A549 (cell line): ENCODE results near the gene FAM110C. TPM values are rescaled to one million over a fixed set of nuclear protein-coding genes. Genes with fewer than 3 reads are reported as not detected.

ENCODE experiments used
- ATAC-seq, 2 experiments: fragments of 200-7000 bp in 1 of 2; fragments of >200 bp in 1 of 2; cut with Nextera tagmentation in 1 of 2; cut with Tn5 transposase in 1 of 2; 3 replicates each; pipeline versions ENCODE4 v1.8.0 to v1.9.1; 2018 to 2020; ENCODE audit warnings: mild to moderate bottlenecking in 1 of 2, moderate library complexity in 1 of 2
- CTCF ChIA-PET: fragments of 300-600 bp; sonication (Branson Sonifier 250); formaldehyde crosslinking; extraction: SDS; loops from one replicate; lab custom pipeline; 2021; ENCODE audit warnings: antibody characterized with exemption, inconsistent platforms; lab: Yijun Ruan, JAX
- POLR2A ChIA-PET: fragments of 350-600 bp; formaldehyde crosslinking; extraction: SDS; loops from one replicate; lab custom pipeline; 2021; ENCODE audit warnings: antibody characterized with exemption, inconsistent platforms; lab: Yijun Ruan, JAX
- DNase-seq, 2 experiments: peaks; one replicate each; pipeline versions ENCODE4 v3.0.0 to v3.0.0-alpha.2; 2011 to 2016; ENCODE audit warnings: low read depth in 1 of 2, low spot score in 1 of 2
- FAIRE-seq: peaks from 2 replicates; lab custom pipeline; 2011; peaks lifted over from hg19 to GRCh38; lab: Jason Lieb, UNC
- H3K27ac ChIP-seq, 2 experiments: fragments of >200 bp; sonication (Bioruptor Twin); formaldehyde crosslinking; 3 replicates each; pipeline ENCODE4 v1.5.1; 2016 to 2017
- H3K4me1 ChIP-seq: fragments of >200 bp; sonication (Bioruptor Twin); formaldehyde crosslinking; 3 replicates; pipeline ENCODE4 v1.6.1; 2016
- H3K4me2 ChIP-seq: fragments of >200 bp; sonication (Bioruptor Twin); formaldehyde crosslinking; 3 replicates; pipeline ENCODE4 v1.6.1; 2016
- H3K4me3 ChIP-seq: fragments of >200 bp; sonication (Bioruptor Twin); formaldehyde crosslinking; 3 replicates; pipeline ENCODE4 v1.5.1; 2016
- H3K9me3 ChIP-seq: fragments of >200 bp; sonication (Bioruptor Twin); formaldehyde crosslinking; 3 replicates; pipeline ENCODE4 v1.6.1; 2016
- BHLHE40 ChIP-seq: IDR thresholded peaks from 2 replicates; pipeline ENCODE4 v1.6.1; 2012; ENCODE audit warnings: low read depth, low read length, inconsistent platforms
- CBX2 ChIP-seq: fragments of 200-600 bp; sonication (generic); IDR thresholded peaks from 2 replicates; pipeline ENCODE4 v1.6.1; 2016; ENCODE audit warnings: low read depth, mild to moderate bottlenecking, borderline replicate concordance
- CBX8 ChIP-seq: fragments of 200-600 bp; sonication (generic); IDR thresholded peaks from 2 replicates; pipeline ENCODE4 v1.6.1; 2016
- CEBPB ChIP-seq, 2 experiments: fragments of >200 bp in 1 of 2; sonication (Bioruptor Twin) in 1 of 2; formaldehyde crosslinking in 1 of 2; IDR thresholded peaks; 2 replicates each; pipeline ENCODE4 v1.6.1; 2012 to 2016
- CHD4 ChIP-seq: fragments of 200-600 bp; sonication (generic); IDR thresholded peaks from 2 replicates; pipeline ENCODE4 v1.6.1; 2016; ENCODE audit warnings: antibody characterized with exemption, mild to moderate bottlenecking, borderline replicate concordance
- EHMT2 ChIP-seq: fragments of 200-600 bp; sonication (generic); IDR thresholded peaks from 2 replicates; pipeline ENCODE4 v1.6.1; 2016; ENCODE audit warnings: antibody characterized with exemption, low read depth, mild to moderate bottlenecking, moderate library complexity
- EP300 ChIP-seq, 2 experiments: fragments of >200 bp; sonication (Bioruptor Twin); formaldehyde crosslinking; IDR thresholded peaks; 2 replicates in 1 of 2; 3 replicates in 1 of 2; pipeline ENCODE4 v1.6.1; 2016 to 2017
- FOSB ChIP-seq: fragments of 250-450 bp; sonication (Bioruptor Pico); IDR thresholded peaks from 2 replicates; pipeline ENCODE4 v1.5.0; 2020; ENCODE audit warnings: mild to moderate bottlenecking, moderate library complexity
- FOXS1 ChIP-seq: fragments of 250-450 bp; sonication (Bioruptor Pico); IDR thresholded peaks from 2 replicates; pipeline ENCODE4 v1.5.0; 2020; ENCODE audit warnings: mild to moderate bottlenecking, moderate library complexity
- KDM1A ChIP-seq: fragments of 200-600 bp; sonication (generic); IDR thresholded peaks from 2 replicates; pipeline ENCODE4 v1.6.1; 2016; ENCODE audit warnings: low read depth, mild to moderate bottlenecking
- MAZ ChIP-seq: fragments of 150-350 bp; IDR thresholded peaks from 2 replicates; pipeline ENCODE4 v1.6.1; 2014; ENCODE audit warnings: antibody characterized with exemption, low read depth, low read length, borderline replicate concordance
- PHF8 ChIP-seq: fragments of 200-600 bp; sonication (generic); IDR thresholded peaks from 2 replicates; pipeline ENCODE4 v1.6.1; 2016; ENCODE audit warnings: low read depth, mild to moderate bottlenecking, antibody characterized with exemption, moderate library complexity, borderline replicate concordance
- RAD21 ChIP-seq, 2 experiments: fragments of >200 bp in 1 of 2; sonication (Bioruptor Twin) in 1 of 2; formaldehyde crosslinking in 1 of 2; IDR thresholded peaks in 1 of 2; conservative IDR thresholded peaks in 1 of 2; 2 replicates in 1 of 2; 3 replicates in 1 of 2; pipeline ENCODE4 v1.6.1; 2012 to 2018; ENCODE audit warnings: inconsistent platforms in 1 of 2
- SMC3 ChIP-seq: fragments of >200 bp; sonication (Bioruptor Twin); formaldehyde crosslinking; IDR thresholded peaks from 3 replicates; pipeline ENCODE4 v1.6.1; 2018; ENCODE audit warnings: inconsistent platforms
- ZC3H11A ChIP-seq: fragments of 450-650 bp; IDR thresholded peaks from 2 replicates; pipeline ENCODE4 v1.6.1; 2014; ENCODE audit warnings: antibody characterized with exemption, mild to moderate bottlenecking
- ZFP36 ChIP-seq: fragments of 450-650 bp; IDR thresholded peaks from 2 replicates; pipeline ENCODE4 v1.6.1; 2014; ENCODE audit warnings: borderline replicate concordance; ENCODE audit not compliant: partially characterized antibody
- ZSCAN20 ChIP-seq: fragments of 250-450 bp; sonication (Bioruptor Pico); IDR thresholded peaks from 2 replicates; pipeline ENCODE4 v1.8.0; 2022; ENCODE audit warnings: mild to moderate bottlenecking, moderate library complexity
- WGBS: methylation state at CpG from one replicate; pipeline ENCODE4 v1.1.6; 2017; ENCODE audit errors: missing lambda C conversion rate; 5-methylcytosine and 5-hydroxymethylcytosine counted together
- polyA plus RNA-seq, 4 experiments: library from polyadenylated mRNA; depleted of rRNA in 3 of 4; stranded (reverse); fragments of >200 nt; fragmentation: RNase III in 1 of 4; extraction: RNeasy Plus Mini Kit Qiagen cat#74134 plus additional on column Dnase treatment in 1 of 4; gene quantifications; 2 replicates in 3 of 4; 3 replicates in 1 of 4; pipeline ENCODE4 v1.2.3, GENCODE V29; 2011 to 2017
- TF ChIP-seq, protein P1 (sequence below): fragments of 250-450 bp; sonication (Bioruptor Pico); IDR thresholded peaks from 2 replicates; pipeline ENCODE4 v1.5.0; 2020; ENCODE audit warnings: low read depth, mild to moderate bottlenecking, moderate library complexity
- TF ChIP-seq, protein P2 (sequence below): fragments of >200 bp; sonication (Bioruptor Twin); formaldehyde crosslinking; IDR thresholded peaks from 2 replicates; pipeline ENCODE4 v1.6.1; 2016
- TF ChIP-seq, protein P3 (sequence below): fragments of 250-450 bp; sonication (Bioruptor Pico); IDR thresholded peaks from 2 replicates; pipeline ENCODE4 v1.5.0; 2021; ENCODE audit warnings: mild to moderate bottlenecking, moderate library complexity, borderline replicate concordance

Gene FAM110C
- polyA plus RNA-seq, 2 of the 4 experiments (the other 2 are of a cell fraction) = 0.08 to 0.35 TPM

DNA sequence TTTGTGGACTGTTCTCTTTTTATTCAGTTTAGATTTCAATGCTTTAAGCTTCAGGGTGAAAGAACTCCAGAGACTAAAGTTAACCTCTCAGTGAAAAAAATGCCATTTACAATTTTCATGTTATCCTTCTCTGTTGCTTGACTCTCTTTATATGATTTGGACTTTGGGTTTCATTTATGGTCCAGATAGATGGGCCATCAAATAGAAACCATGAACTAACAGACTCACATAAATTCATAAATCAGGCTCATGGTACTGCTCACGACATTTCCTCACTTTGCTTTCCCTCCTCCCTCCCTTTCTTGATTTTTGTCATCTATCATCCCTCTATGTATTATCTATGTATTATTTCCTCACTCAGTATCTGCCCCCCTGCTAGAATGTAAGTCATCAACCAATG lies 10.0 kb downstream of the FAM110C start:
- 5% methylated on average over 1 of the region's 1 CpG for WGBS
- POLR2A ChIA-PET = no interaction called here

DNA sequence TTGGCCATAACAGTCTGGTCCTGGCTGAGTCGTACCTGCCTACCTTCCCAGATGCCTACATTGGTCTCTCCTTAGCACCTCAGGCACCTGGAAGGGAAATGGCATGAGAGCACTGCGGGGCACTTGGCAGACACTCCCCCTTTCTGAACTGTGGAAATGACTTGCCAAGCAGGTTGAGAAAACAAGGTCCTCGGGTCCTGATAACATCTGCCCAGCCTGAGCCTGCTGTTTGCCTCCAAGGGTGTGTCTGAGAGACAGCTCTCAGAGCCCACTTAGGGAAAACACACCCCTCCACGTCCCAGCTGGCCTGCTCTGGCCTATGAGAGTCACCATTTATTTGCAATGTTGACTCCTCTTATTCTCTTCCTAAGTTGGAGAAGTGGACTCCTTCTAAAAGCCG lies 10.5 kb downstream of the FAM110C start:
- Histone ChIP-seq H3K9me3 (no peaks in the 10 kb centered on the region), H3K27ac (no peak overlapping the region), H3K4me2 (no peak overlapping the region)
- DNase-seq = no peak
- CTCF ChIA-PET = no interaction called here
- no peak for FAIRE-seq
- no peak for ATAC-seq
- no peak for TF ChIP-seq PHF8
- TF ChIP-seq ZFP36 = no peak
- TF ChIP-seq EHMT2 = no peak
- TF ChIP-seq, protein P1, sequence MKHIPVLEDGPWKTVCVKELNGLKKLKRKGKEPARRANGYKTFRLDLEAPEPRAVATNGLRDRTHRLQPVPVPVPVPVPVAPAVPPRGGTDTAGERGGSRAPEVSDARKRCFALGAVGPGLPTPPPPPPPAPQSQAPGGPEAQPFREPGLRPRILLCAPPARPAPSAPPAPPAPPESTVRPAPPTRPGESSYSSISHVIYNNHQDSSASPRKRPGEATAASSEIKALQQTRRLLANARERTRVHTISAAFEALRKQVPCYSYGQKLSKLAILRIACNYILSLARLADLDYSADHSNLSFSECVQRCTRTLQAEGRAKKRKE (CRISPR knock-in tag) = no peak
- no peak for TF ChIP-seq RAD21 (conservative IDR thresholded peaks at IDR 0.05 in 1 of 2, IDR thresholded peaks at IDR 0.05 in 1 of 2)
- TF ChIP-seq ZC3H11A = no peak
- no peak for TF ChIP-seq EP300 (IDR thresholded peaks at IDR 0.05)
- no peak for TF ChIP-seq FOSB (CRISPR knock-in tag)
- TF ChIP-seq, protein P2, sequence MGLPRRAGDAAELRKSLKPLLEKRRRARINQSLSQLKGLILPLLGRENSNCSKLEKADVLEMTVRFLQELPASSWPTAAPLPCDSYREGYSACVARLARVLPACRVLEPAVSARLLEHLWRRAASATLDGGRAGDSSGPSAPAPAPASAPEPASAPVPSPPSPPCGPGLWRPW = no peak
- no peak for TF ChIP-seq CHD4
- TF ChIP-seq BHLHE40 = no peak
- TF ChIP-seq, all 56 proteins: peak for 0
- no peak overlapping the region for H3K4me3 ChIP-seq
- H3K4me1 ChIP-seq = no peaks in the 10 kb centered on the region
- POLR2A ChIA-PET = no interaction called here
- whole genome bisulfite sequencing = under 1% methylated on average over 5 of the region's 5 CpGs

More for the DNA sequence above, 10.0 kb downstream of the FAM110C start:
- no peak overlapping the region for H3K4me3 ChIP-seq
- CTCF ChIA-PET = interaction anchor here (0.9 to 1.0 kb wide), 2 partner anchors 14 to 17 kb away, joined by 3 to 5 read pairs; no protein-coding TSS in a partner anchor
- no peak for ATAC-seq
- TF ChIP-seq KDM1A (no peak), MAZ (no peak), FOXS1 (CRISPR knock-in tag) (no peak), ZSCAN20 (CRISPR knock-in tag) (no peak)
- TF ChIP-seq, all 56 proteins: peak for 0
- no peak for FAIRE-seq
- H3K9me3 ChIP-seq = no peaks in the 10 kb centered on the region
- no peaks in the 10 kb centered on the region for H3K4me1 ChIP-seq
- H3K4me2 ChIP-seq = no peak overlapping the region
- no peak overlapping the region for H3K27ac ChIP-seq
- no peak for DNase-seq

DNA sequence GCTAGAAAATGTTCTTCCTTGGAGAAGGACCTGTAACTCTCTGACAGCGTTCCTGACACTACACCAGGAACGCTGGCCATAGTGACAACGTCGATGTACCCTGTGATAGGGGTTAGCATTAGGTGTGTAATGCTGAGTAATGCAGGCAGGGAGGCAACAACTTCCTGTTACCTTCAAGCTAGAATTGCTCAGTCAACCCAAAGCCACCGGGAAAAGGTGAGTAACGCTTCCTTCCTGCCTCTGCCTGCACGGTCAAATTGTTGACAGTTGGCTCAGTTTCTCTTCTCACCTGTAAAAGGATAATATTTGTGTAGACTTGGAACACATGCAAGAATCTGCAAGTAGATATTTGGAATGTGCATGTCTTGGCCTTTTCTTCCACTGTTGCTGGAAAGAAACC lies 12.7 kb downstream of the FAM110C start:
- FAIRE-seq = no peak
- Histone ChIP-seq H3K4me2 (no peak overlapping the region), H3K4me1 (no peaks in the 10 kb centered on the region), H3K9me3 (no peaks in the 10 kb centered on the region), H3K27ac (no peak overlapping the region)
- DNase-seq = no peak
- ChIA-PET POLR2A (no interaction called here), CTCF (interaction anchor here (1.1 kb wide), 1 partner anchor 14 kb away, joined by 3 read pairs; no protein-coding TSS in a partner anchor)
- WGBS = 3% methylated on average over 7 of the region's 7 CpGs
- TF ChIP-seq, protein P3, sequence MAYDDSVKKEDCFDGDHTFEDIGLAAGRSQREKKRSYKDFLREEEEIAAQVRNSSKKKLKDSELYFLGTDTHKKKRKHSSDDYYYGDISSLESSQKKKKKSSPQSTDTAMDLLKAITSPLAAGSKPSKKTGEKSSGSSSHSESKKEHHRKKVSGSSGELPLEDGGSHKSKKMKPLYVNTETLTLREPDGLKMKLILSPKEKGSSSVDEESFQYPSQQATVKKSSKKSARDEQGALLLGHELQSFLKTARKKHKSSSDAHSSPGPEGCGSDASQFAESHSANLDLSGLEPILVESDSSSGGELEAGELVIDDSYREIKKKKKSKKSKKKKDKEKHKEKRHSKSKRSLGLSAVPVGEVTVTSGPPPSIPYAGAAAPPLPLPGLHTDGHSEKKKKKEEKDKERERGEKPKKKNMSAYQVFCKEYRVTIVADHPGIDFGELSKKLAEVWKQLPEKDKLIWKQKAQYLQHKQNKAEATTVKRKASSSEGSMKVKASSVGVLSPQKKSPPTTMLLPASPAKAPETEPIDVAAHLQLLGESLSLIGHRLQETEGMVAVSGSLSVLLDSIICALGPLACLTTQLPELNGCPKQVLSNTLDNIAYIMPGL (CRISPR knock-in tag) = no peak
- no peak for TF ChIP-seq SMC3
- TF ChIP-seq FOSB (CRISPR knock-in tag) = no peak
- TF ChIP-seq CEBPB (IDR thresholded peaks at IDR 0.05) = no peak
- no peak for TF ChIP-seq RAD21 (conservative IDR thresholded peaks at IDR 0.05 in 1 of 2, IDR thresholded peaks at IDR 0.05 in 1 of 2)
- no peak for TF ChIP-seq CBX2
- TF ChIP-seq CHD4 = no peak
- TF ChIP-seq CBX8 = no peak
- TF ChIP-seq, all 56 proteins: peak for 0
- no peak overlapping the region for H3K4me3 ChIP-seq
- ATAC-seq = no peak
